GM21576 (cell line): ENCODE results near the gene R3HDM2.
"Not testable (repeated sequence)": the region's sequence is repeated elsewhere in the genome, so short reads cannot be mapped to it uniquely, and the experiment has no call there.

Source experiments
- ATAC-seq: cut with Tn5 transposase; IDR thresholded peaks from one replicate; pipeline ENCODE4 v1.9.1; 2021; ENCODE audit warnings: mild to moderate bottlenecking, moderate library complexity; ENCODE audit not compliant: unreplicated experiment

Gene R3HDM2

GRCh38 chr12:57454213-57454565 lies 23.3 kb upstream of the R3HDM2 start:
- ATAC-seq = no peak

- ATAC-seq = no peak
These were observed 22.2 kb upstream of the R3HDM2 start for GRCh38 chr12:57452937-57453509.

GRCh38 chr12:57452181-57452936 lies 21.5 kb upstream of the R3HDM2 start:
- ATAC-seq = no peak

GRCh38 chr12:57451233-57451778 lies 20.5 kb upstream of the R3HDM2 start:
- ATAC-seq = no peak

GRCh38 chr12:57450057-57450456 lies 19.2 kb upstream of the R3HDM2 start:
- ATAC-seq = no peak

GRCh38 chr12:57449375-57449774 lies 18.5 kb upstream of the R3HDM2 start:
- ATAC-seq = no peak

- ATAC-seq = no peak
These were observed 17.8 kb upstream of the R3HDM2 start for GRCh38 chr12:57448669-57449068.

- no peak for ATAC-seq
These were observed 15.6 kb upstream of the R3HDM2 start for GRCh38 chr12:57446292-57446960.

GRCh38 chr12:57444744-57445143 lies 13.9 kb upstream of the R3HDM2 start:
- ATAC-seq = no peak

GRCh38 chr12:57444337-57444736 lies 13.5 kb upstream of the R3HDM2 start:
- ATAC-seq = not testable (repeated sequence)

GRCh38 chr12:57441846-57442427 lies 11.1 kb upstream of the R3HDM2 start:
- ATAC-seq = no peak

GRCh38 chr12:57441393-57441792 lies 10.6 kb upstream of the R3HDM2 start:
- ATAC-seq = not testable (repeated sequence)

GRCh38 chr12:57439762-57440266 lies 9.0 kb upstream of the R3HDM2 start:
- ATAC-seq = no peak

- ATAC-seq = no peak
These were observed 7.6 kb upstream of the R3HDM2 start for GRCh38 chr12:57438400-57438799.

GRCh38 chr12:57435293-57435692 lies 4.5 kb upstream of the R3HDM2 start:
- ATAC-seq = no peak

GRCh38 chr12:57434517-57435223 lies 3.8 kb upstream of the R3HDM2 start, which contains the start of gene INHBC:
Gene INHBC, plus strand, starts transcription at chr12:57434784. Its CDS starts 103 bp downstream, at chr12:57434887.
- no peak for ATAC-seq

- ATAC-seq = no peak
These were observed 2.5 kb upstream of the R3HDM2 start for GRCh38 chr12:57433370-57433769.

GRCh38 chr12:57431654-57432188 lies 878 bp upstream of the R3HDM2 start:
- ATAC-seq = no peak

GRCh38 chr12:57430112-57430930 lies 522 bp downstream of the R3HDM2 start:
- ATAC-seq = peak; percentile 32
